ENCODE data around the gene AGBL4.

Gene AGBL4

DNA sequence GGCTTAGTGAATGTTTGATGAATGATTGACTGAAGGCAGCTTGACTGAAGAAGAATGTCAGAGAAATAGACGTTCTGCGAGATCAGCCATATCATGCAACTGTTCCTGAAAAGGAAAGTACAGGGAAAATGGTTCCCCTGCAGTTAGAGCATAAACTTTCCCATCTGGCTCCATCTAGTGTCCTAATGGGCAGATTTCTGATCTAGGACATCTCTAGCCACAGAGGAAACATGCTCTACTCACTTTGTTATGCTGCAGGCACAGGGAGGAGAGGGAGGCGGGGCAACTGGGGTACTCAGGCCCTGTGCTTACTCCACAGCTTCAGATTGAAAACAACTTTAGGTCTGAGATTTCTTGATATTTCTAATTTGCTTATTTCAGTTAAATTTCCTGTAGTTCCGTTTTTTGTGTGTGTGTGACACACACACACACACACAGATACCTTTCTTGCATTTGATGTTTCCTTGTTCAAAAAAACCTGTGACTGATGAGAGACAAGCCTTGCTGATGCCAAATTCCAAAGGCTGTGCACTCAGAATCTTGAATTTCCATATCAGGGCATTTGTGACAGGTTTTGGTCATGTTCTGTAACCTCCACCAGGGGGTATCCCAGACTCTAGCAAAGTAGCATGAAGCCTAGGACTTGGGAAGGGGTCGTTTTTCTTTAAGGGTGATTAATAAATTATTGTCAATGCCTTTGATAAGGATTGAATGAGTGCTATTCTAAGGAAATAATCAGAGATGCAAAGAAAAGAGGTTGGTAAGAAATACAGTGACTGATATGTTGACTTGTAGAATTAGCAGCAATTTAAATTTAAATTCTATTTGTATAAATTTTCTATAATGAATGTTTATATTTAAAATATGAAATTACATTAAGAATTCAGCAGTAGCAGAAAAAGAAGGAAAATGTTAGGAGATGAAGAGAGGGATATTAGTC is 1107.4 kb downstream of the AGBL4 start:
- in situ Hi-C loops (cut with MboI; ENCODE audit: low sequenced_read_pairs), result no loop called here

DNA sequence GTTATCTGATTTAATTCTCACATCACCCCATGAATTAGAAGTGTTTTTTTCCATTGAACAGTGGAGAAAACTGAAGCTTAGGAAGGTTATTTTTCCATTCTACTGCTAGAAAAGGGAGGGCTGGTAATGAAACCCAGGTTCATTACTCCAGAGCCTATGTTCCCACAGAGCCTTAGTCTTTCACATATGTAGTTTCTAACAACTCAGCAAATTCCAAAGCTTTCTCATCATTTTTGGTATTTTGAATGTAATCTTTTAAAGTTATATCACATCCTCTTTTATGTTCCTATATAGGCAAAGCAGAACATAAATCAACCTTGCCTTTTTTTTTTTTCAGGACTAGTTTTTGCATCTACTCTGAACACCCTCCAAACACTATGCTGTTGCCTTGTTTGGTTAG is 1115.1 kb downstream of the AGBL4 start:
- in situ Hi-C loops (cut with MboI; ENCODE audit: low sequenced_read_pairs), result no loop called here

DNA sequence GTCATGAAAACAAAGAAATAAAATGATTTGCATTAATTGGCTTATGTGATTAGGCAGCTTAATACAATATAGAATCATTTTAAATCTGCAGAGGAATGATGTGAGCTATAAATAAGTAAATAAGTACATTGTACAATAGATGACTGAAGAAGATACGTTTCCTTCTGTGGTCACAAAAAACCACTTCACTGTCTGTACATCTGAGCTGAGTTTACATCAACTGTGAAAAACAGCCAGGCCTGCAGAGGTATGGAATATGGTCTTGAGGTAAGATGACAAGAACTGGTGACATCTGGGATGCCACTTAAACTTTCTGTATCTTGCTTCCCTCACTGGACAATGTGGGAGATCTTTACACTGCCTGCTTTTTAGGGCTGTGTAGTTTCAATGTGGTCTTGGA is 1117.0 kb downstream of the AGBL4 start:
- in situ Hi-C loops (cut with MboI; ENCODE audit: low sequenced_read_pairs), result no loop called here

DNA sequence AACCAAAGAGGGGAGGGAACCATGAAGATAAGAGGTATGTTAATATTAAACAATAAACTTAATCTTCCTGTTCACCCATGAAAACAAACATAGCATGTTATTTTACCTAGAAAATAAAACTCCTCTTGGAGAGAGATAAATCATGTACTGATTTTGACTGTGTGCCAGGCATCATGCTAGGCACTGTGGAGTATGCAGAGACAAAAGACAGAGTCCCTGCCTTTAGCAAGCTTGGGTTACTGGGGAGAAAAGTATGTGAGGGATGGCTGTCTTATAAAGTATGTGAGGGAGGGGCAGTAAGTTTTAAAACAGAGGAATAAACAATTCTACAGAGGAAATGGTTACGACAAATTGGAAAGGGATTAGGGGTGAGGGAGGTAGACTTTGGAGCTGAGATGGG is 1117.6 kb downstream of the AGBL4 start:
- in situ Hi-C loops (cut with MboI; ENCODE audit: low sequenced_read_pairs), result no loop called here

- in situ Hi-C loops (cut with MboI; ENCODE audit: low sequenced_read_pairs), result no loop called here
These were observed 1120.5 kb downstream of the AGBL4 start for GRCh38 chr1:48903291-48903690.

DNA sequence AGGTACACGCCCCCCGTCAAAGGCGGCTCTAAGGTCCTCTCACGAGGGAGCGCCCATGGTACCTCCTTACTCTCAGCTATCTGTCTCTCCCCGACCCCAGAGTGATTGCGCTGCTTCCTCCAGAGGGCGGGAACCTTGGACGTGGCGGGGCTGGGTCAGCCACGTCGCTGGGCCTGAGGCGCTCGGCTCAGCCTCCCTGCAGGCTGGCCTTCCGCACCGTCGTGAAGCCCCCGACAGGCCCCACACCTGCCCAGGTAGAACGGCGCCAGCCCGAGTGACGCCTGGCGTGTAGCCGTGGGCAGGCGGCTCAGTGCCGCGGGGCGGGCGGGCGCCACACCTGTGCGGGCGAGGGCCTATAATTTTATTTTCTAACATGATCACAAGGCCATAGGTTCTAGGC is 1124.9 kb downstream of the AGBL4 start:
- in situ Hi-C loops (cut with MboI; ENCODE audit: low sequenced_read_pairs), result no loop called here

DNA sequence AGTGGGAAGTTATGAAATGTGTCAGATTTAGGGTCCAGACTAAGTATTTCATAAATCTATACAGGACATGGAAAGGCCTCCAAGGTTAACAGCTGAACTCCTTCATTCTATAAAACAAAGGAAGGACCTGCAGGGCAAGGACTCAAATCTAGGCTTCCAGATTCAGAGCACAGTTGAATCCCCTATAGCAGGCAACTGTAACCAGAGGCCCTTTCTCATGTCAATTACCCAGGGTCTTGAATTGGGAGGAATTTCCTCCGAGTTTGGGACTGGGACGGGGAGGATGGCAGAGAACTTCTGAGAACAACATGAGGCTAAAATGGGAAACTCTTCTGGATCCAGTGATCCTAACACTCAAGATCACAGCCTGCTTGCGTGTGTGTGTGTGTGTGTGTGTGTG is 1134.1 kb downstream of the AGBL4 start:
- in situ Hi-C loops (cut with MboI; ENCODE audit: low sequenced_read_pairs), result no loop called here

GRCh38 chr1:48889082-48889481 is 1134.7 kb downstream of the AGBL4 start:
- in situ Hi-C loops (cut with MboI; ENCODE audit: low sequenced_read_pairs), result no loop called here

DNA sequence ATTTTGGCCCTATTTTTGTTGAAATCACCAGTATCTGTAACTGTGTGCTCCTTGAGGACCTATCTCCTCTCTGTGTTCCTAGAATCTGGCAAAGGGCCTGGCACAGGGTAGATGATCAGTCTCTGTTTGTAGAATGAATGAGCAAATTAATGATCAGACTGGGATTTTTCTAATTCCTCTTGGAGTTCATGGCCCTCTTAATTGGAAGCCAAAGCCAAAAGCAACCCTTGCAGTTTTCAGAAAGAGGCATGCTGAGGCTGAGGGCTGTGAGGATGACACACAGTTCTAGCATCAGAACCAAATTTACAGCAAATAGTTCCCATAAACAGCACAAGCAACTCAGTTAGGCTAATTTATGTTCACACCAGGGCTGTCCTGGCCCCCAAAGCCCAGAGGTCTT is 1136.0 kb downstream of the AGBL4 start:
- in situ Hi-C loops (cut with MboI; ENCODE audit: low sequenced_read_pairs), result no loop called here

DNA sequence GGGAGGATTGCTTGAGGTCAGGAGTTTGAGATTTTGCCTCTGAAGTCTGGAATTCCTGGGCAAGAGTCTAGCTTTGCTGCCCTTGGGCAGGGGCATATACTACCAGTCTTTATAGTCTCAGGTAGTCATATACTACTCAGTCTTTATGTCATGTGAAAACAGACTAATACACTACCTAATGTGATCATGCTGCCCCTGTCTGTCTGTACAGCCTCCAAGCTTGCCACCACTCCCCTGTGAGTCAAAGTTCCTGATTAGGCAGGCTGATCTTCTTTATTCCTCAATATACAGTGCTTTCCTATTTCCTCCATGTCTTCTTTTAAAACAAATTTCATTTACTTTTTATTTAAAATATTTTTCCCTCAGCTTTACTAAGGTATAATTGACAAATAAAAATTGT is 1141.7 kb downstream of the AGBL4 start:
- in situ Hi-C loops (cut with MboI; ENCODE audit: low sequenced_read_pairs), result no loop called here

GRCh38 chr1:48878191-48878940 is 1145.4 kb downstream of the AGBL4 start:
- in situ Hi-C loops (cut with MboI; ENCODE audit: low sequenced_read_pairs), result no loop called here

GRCh38 chr1:48876330-48876785 is 1147.4 kb downstream of the AGBL4 start:
- in situ Hi-C loops (cut with MboI; ENCODE audit: low sequenced_read_pairs), result no loop called here

- in situ Hi-C loops (cut with MboI; ENCODE audit: low sequenced_read_pairs), result no loop called here
These were observed 1148.0 kb downstream of the AGBL4 start for GRCh38 chr1:48875552-48876329.

DNA sequence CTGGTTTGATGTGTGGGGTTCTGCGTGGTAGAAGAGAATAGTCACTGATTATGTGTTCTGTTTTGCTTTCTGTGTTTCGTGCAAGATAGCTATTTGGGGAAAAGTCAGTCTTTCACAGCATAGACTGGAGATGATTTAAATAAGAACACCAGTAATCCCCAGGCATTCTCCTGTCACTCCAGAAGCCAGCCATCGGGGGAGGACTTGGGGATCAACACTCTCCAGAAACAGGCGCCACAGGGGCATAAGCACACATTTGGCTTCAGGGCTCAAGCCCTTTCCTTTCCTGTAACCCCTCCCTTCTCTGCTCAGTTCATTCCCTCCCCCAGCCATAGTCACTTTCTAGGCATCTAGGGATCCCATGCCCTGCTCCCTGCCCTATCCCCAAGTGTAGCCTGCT is 1149.8 kb downstream of the AGBL4 start:
- in situ Hi-C loops (cut with MboI; ENCODE audit: low sequenced_read_pairs), result no loop called here

GRCh38 chr1:48870596-48870995 is 1153.2 kb downstream of the AGBL4 start:
- in situ Hi-C loops (cut with MboI; ENCODE audit: low sequenced_read_pairs), result no loop called here

DNA sequence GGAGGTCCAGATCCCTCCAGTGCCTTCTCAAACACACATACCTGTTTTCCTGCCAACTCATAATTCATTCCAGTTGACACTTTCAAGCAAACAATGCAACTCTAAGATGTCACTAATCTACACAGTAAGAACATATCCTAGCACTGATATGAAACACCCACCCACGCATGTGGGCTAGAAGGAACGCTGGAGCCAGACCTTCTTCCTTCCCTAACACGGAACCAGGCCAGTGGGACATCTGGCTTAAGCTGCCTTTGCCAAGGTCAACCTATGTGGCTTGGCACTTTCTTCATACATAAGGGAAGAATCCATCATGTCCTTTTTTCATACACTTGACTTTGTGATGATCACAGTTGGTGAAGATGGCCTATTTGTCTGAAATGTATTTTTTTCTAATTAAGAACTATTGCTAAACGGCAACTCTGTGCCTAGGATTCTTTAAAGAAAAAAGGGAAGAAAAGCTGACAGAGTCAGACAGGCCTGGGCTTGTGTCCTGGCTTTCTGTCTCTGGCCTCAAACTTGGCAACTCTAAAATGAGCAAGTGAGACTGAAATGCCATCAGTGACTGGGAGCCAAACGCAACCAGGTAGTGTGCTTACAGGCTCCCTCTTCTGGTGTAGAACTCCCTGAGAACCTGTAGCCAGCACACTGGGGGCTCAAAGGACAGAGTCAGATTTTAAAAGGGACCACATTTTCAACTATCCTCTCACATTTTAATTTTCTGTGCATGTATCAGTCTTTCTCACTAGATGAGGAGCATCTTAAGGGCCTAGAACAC is 1154.4 kb downstream of the AGBL4 start:
- in situ Hi-C loops (cut with MboI; ENCODE audit: low sequenced_read_pairs), result no loop called here

DNA sequence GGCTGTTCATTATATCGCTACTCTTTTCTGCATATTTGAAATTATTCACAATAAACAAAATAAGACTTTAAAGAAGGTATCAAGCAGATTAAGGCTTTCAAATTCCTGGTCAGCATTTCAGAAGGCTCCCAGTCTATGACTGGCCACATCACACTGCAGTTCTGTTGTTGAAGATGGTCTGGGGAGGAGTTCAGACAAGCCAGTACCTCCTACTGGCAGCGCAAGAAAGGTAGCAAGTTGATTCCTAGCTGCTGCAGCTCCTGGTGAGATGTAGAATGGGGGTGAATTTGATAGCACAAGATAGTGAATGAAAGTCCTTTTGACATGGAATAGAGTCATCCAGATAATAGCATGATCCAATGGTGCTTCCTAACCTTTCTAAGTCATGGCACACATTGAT is 1158.8 kb downstream of the AGBL4 start:
- in situ Hi-C loops (cut with MboI; ENCODE audit: low sequenced_read_pairs), result no loop called here

DNA sequence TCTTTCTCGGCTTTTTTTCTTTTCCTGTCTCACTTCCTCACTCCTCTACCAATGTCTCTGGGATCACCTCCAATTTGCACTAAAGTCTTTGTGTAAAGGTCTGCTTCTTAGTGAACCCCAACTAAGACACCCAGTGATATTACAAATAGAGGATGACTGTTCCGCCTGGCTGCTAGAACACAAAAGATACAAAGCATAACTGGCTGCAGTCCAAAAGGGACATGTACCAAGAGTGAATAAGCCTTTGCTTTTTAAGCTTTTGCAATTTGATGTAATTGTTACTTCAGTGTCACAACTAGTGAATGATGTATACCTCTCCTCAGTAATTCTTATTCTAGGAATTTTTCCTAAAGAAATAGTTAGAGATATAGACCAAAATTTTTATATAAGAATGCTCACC is 1164.3 kb downstream of the AGBL4 start:
- in situ Hi-C loops (cut with MboI; ENCODE audit: low sequenced_read_pairs), result no loop called here

DNA sequence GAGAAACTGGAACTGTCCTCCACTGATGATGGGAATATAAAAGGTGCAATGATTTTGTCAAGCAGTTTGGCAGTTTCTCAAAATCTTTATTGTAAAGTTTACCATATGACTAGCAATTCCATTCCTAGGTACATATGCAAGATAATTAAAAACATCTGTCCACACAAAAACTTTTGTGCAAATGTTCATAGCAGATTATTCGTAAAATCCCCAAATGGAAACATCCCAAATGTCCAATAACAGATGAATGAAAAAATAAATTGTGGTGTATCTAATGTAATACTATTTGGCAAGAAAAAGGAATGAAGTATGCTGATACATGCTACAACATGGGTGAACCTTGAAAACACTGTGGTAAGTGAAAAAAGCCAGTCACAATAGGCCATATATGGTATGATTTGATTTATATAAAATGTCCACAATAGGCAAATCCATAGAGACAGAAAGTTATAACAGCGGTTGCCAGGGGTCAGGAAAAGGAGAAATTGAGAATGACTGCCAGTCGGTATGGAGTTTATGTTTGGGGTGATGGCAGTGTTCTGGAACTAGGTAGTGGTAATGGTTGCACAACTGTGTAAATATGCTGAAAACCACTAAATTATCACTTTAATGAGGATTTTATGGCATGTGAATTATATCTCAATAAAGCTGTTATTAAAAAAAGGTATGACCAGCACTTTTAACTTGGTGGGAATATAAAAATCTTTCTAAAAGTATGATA is 1165.4 kb downstream of the AGBL4 start:
- in situ Hi-C loops (cut with MboI; ENCODE audit: low sequenced_read_pairs), result no loop called here

DNA sequence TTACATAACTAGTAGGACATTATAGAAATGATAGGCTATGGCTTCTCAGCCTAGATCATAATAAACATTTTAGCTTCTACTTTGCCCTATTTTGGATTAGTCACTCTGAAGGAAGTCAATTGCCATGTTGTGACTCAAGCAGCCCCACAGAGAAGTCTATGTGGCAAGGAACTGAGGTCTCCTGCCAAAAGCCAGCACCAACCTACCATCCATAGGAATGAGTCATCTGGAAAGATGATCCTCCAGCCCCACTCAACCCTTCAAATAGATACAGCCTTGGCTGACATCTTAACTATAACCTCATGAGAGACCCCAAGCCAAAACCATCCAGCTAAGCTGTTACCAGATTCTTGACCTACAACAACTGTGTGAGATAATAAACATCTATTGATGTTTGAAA is 1170.7 kb downstream of the AGBL4 start:
- in situ Hi-C loops (cut with MboI; ENCODE audit: low sequenced_read_pairs), result no loop called here
